Raji (cell line): ENCODE measurements around the gene SERTAD3.

Experiments used
- POLR2A ChIP-seq: IDR thresholded peaks from 2 replicates; pipeline ENCODE4 v1.6.1; 2011; ENCODE audit warnings: low read depth, low read length, control low read depth; ENCODE audit not compliant: insufficient read depth

Gene SERTAD3

GRCh38 chr19:40464059-40465024 lies 20.2 kb upstream of the SERTAD3 start:
- no peak for TF ChIP-seq POLR2A

- no peak for TF ChIP-seq POLR2A
Observed at GRCh38 chr19:40461669-40462221, 17.6 kb upstream of the SERTAD3 start.

- no peak for TF ChIP-seq POLR2A
Observed at GRCh38 chr19:40460185-40460584, 16.1 kb upstream of the SERTAD3 start.

- no peak for TF ChIP-seq POLR2A
Observed at GRCh38 chr19:40458597-40458974, 14.5 kb upstream of the SERTAD3 start.

GRCh38 chr19:40457953-40458596 lies 13.9 kb upstream of the SERTAD3 start:
- no peak for TF ChIP-seq POLR2A

GRCh38 chr19:40457048-40457447 lies 12.9 kb upstream of the SERTAD3 start:
- no peak for TF ChIP-seq POLR2A

- no peak for TF ChIP-seq POLR2A
Observed at GRCh38 chr19:40453151-40453735, 9.1 kb upstream of the SERTAD3 start.

GRCh38 chr19:40452016-40452415 lies 7.9 kb upstream of the SERTAD3 start:
- TF ChIP-seq POLR2A = no peak

GRCh38 chr19:40450664-40451063 lies 6.5 kb upstream of the SERTAD3 start:
- no peak for TF ChIP-seq POLR2A

- no peak for TF ChIP-seq POLR2A
Observed at GRCh38 chr19:40449506-40449905, 5.4 kb upstream of the SERTAD3 start.

GRCh38 chr19:40446263-40446784 lies 2.2 kb upstream of the SERTAD3 start:
- TF ChIP-seq POLR2A = no peak

GRCh38 chr19:40445780-40446262 lies 1.7 kb upstream of the SERTAD3 start:
- TF ChIP-seq POLR2A = no peak

GRCh38 chr19:40444825-40445312 lies 734 bp upstream of the SERTAD3 start:
- no peak; the same call in 1 of the 2 replicates for TF ChIP-seq POLR2A

- peak; percentile 34; the same call in 1 of the 2 replicates for TF ChIP-seq POLR2A
Observed at GRCh38 chr19:40443131-40443999, 770 bp downstream of the SERTAD3 start.

GRCh38 chr19:40442328-40443130 lies 1.6 kb downstream of the SERTAD3 start:
- TF ChIP-seq POLR2A = peak; percentile 63
